Measurements from ENCODE around the gene KDM4C. TPM values are rescaled to one million over a fixed set of nuclear protein-coding genes. Genes with fewer than 3 reads are reported as not detected.

KDM4C gene
- polyA plus RNA-seq, 2 of the 4 experiments (the other 2 are of a cell fraction) = 9.6 to 15.6 TPM

- DNase-seq (ENCODE audit: low read depth in 1 of 2, low spot score in 1 of 2) (no peak), ATAC-seq (no peak), FAIRE-seq (no peak)
- H3K4me3 ChIP-seq = no peak overlapping the region
- CTCF ChIA-PET = interaction anchor here (0.5 to 1.2 kb wide), 5 partner anchors 8 to 262 kb away, joined by 3 to 4 read pairs (median 3); no protein-coding TSS in a partner anchor
- H3K4me1 ChIP-seq = peaks cover 17% of the 10 kb centered on the region; the same call in 2 of the 3 replicates
- TF ChIP-seq PHF8 (IDR thresholded peaks at IDR 0.05; ENCODE audit: borderline replicate concordance, low read depth) = no peak
- no peak for TF ChIP-seq E2F6 (IDR thresholded peaks at IDR 0.05; ENCODE audit: borderline replicate concordance, low read depth)
- no peak for TF ChIP-seq ESRRA (IDR thresholded peaks at IDR 0.05; ENCODE audit: borderline replicate concordance, low read length)
- TF ChIP-seq CBX8 (IDR thresholded peaks at IDR 0.05) = no peak
- no peak for TF ChIP-seq MAFK (IDR thresholded peaks at IDR 0.05; ENCODE audit: partially characterized antibody)
- TF ChIP-seq EHMT2 (IDR thresholded peaks at IDR 0.05; ENCODE audit: low read depth) = no peak
- TF ChIP-seq CBX2 (IDR thresholded peaks at IDR 0.05; ENCODE audit: borderline replicate concordance, low read depth) = no peak
- TF ChIP-seq REST (IDR thresholded peaks at IDR 0.05) = no peak
- TF ChIP-seq MAZ (IDR thresholded peaks at IDR 0.05; ENCODE audit: borderline replicate concordance, low read depth, low read length) = no peak
- TF ChIP-seq ZFP36 (IDR thresholded peaks at IDR 0.05; ENCODE audit: borderline replicate concordance, partially characterized antibody) = no peak
- TF ChIP-seq TFCP2L1 (CRISPR knock-in tag; IDR thresholded peaks at IDR 0.05) = no peak
- TF ChIP-seq CEBPB (IDR thresholded peaks at IDR 0.05) = no peak
- TF ChIP-seq KDM5A (IDR thresholded peaks at IDR 0.05) = no peak
- TF ChIP-seq FOSB (CRISPR knock-in tag; IDR thresholded peaks at IDR 0.05) = no peak
- no peak for TF ChIP-seq ZC3H11A (IDR thresholded peaks at IDR 0.05)
- no peak for TF ChIP-seq CHD2 (IDR thresholded peaks at IDR 0.05; ENCODE audit: low read length, partially characterized antibody)
- no peak for TF ChIP-seq POLR2AphosphoS2 (conservative IDR thresholded peaks at IDR 0.05; ENCODE audit: low read length)
- no peak for TF ChIP-seq NFE2L2 (conservative IDR thresholded peaks at IDR 0.05; ENCODE audit: low read length)
- no peak for TF ChIP-seq NPAS2 (CRISPR knock-in tag; IDR thresholded peaks at IDR 0.05; ENCODE audit: borderline replicate concordance)
- no peak for TF ChIP-seq RAD21 (conservative IDR thresholded peaks at IDR 0.05 in 1 of 2, IDR thresholded peaks at IDR 0.05 in 1 of 2)
- POLR2A ChIA-PET = no interaction called here
- H3K4me2 ChIP-seq = no peak overlapping the region
- no peaks in the 10 kb centered on the region for H3K9me3 ChIP-seq
- H3K27ac ChIP-seq = no peak overlapping the region
Observed at GRCh38 chr9:6763244-6763643, 5.5 kb downstream of the KDM4C start.

- WGBS (ENCODE audit: missing lambda C conversion rate) = 93% methylated on average over 2 of the region's 2 CpGs
- DNase-seq (ENCODE audit: low read depth in 1 of 2, low spot score in 1 of 2) = no peak
- TF ChIP-seq BCL3 (IDR thresholded peaks at IDR 0.05) (no peak), BHLHE40 (IDR thresholded peaks at IDR 0.05; ENCODE audit: low read depth, low read length) (no peak), EHF (CRISPR knock-in tag; IDR thresholded peaks at IDR 0.05) (no peak), HES2 (IDR thresholded peaks at IDR 0.05) (no peak), RAD21 (conservative IDR thresholded peaks at IDR 0.05 in 1 of 2, IDR thresholded peaks at IDR 0.05 in 1 of 2) (no peak), ESRRA (IDR thresholded peaks at IDR 0.05; ENCODE audit: borderline replicate concordance, low read length) (no peak), CBX2 (IDR thresholded peaks at IDR 0.05; ENCODE audit: borderline replicate concordance, low read depth) (no peak), ZNF302 (CRISPR knock-in tag; IDR thresholded peaks at IDR 0.05) (no peak), FOSB (CRISPR knock-in tag; IDR thresholded peaks at IDR 0.05) (no peak), HEYL (CRISPR knock-in tag; IDR thresholded peaks at IDR 0.05) (no peak), KDM5A (IDR thresholded peaks at IDR 0.05) (no peak), HOXA7 (CRISPR knock-in tag; IDR thresholded peaks at IDR 0.05) (no peak)
- Histone ChIP-seq H3K27ac (no peak overlapping the region), H3K9me3 (no peaks in the 10 kb centered on the region), H3K4me3 (no peak overlapping the region), H3K4me2 (no peak overlapping the region), H3K4me1 (peaks cover 17% of the 10 kb centered on the region; the same call in 2 of the 3 replicates)
- ChIA-PET CTCF (interaction anchor here (0.7 to 1.2 kb wide), 3 partner anchors 24 to 261 kb away, joined by 3 to 4 read pairs (median 3); no protein-coding TSS in a partner anchor), POLR2A (no interaction called here)
- no peak for FAIRE-seq
- no peak for ATAC-seq
Observed at GRCh38 chr9:6764011-6764410, 6.2 kb downstream of the KDM4C start.

Data from A549 (cell line).